ENCODE data around the gene GDF3. TPM values are rescaled to one million over a fixed set of nuclear protein-coding genes. Genes with fewer than 3 reads are reported as not detected.

The GDF3 gene
- total and polyA plus RNA-seq, 2 experiments from 2014 or later, result 15.3 to 31.7 TPM

DNA sequence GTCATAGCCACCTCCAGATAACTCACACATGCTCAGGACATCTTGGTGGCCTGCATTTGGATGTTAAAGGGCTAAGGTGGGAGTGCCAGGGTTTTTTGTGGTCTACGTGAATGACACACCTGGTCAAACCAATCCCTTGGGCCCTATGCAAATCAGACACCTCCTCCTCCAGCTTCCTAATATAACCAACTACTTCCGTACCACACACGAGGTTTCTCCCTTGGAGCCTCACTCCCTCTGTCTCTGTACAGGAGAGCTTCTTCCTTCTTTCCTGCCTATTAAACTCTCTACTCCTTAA, 49.4 kb downstream of the GDF3 start:
- H3K4me1 ChIP-seq (ENCODE audit: insufficient read depth), result peaks cover 29% of the 10 kb centered on the region
- H4K20me1 ChIP-seq (replicated peaks; ENCODE audit: insufficient read depth), result no peaks in the 10 kb centered on the region
- no peaks in the 10 kb centered on the region for H3K79me2 ChIP-seq (replicated peaks; ENCODE audit: insufficient read depth)
- Mint-ChIP-seq H3K4me1 (peaks cover 41% of the 10 kb centered on the region), H3K9me3 (no peaks in the 10 kb centered on the region), H3K27me3 (ENCODE audit: insufficient read depth, low read depth, poor library complexity) (peaks cover 3% of the 10 kb centered on the region), H3K36me3 (ENCODE audit: low read depth) (no peaks in the 10 kb centered on the region), H3K27ac (peak overlapping the region; percentile 79; the same call in 1 of the 2 replicates), H3K4me3 (no peak overlapping the region; the same call in 2 of the 3 replicates)
- H3K4me2 ChIP-seq, result peak overlapping the region; percentile 11
- peak; percentile 16; the same call in 2 of the 3 replicates for ATAC-seq
- peak; percentile 31 for DNase-seq (ENCODE audit: low spot score)
- TF ChIP-seq ZNF331 (CRISPR knock-in tag; IDR thresholded peaks at IDR 0.05; ENCODE audit: low read depth) (no peak), POLR2AphosphoS5 (IDR thresholded peaks at IDR 0.05; ENCODE audit: low read depth) (no peak), ZNF114 (CRISPR knock-in tag; IDR thresholded peaks at IDR 0.05) (no peak), NANOG (IDR thresholded peaks at IDR 0.05; ENCODE audit: borderline replicate concordance) (no peak), JUNB (IDR thresholded peaks at IDR 0.05; ENCODE audit: unreplicated experiment) (no peak), CREB1 (CRISPR knock-in tag; IDR thresholded peaks at IDR 0.05; ENCODE audit: low read depth) (no peak), STAT1 (IDR thresholded peaks at IDR 0.05; ENCODE audit: unreplicated experiment) (no peak), EZH2 (IDR thresholded peaks at IDR 0.05; ENCODE audit: low read depth, unreplicated experiment) (no peak), EZH2phosphoT487 (IDR thresholded peaks at IDR 0.05; ENCODE audit: unreplicated experiment) (no peak)
- TF ChIP-seq, protein P1, sequence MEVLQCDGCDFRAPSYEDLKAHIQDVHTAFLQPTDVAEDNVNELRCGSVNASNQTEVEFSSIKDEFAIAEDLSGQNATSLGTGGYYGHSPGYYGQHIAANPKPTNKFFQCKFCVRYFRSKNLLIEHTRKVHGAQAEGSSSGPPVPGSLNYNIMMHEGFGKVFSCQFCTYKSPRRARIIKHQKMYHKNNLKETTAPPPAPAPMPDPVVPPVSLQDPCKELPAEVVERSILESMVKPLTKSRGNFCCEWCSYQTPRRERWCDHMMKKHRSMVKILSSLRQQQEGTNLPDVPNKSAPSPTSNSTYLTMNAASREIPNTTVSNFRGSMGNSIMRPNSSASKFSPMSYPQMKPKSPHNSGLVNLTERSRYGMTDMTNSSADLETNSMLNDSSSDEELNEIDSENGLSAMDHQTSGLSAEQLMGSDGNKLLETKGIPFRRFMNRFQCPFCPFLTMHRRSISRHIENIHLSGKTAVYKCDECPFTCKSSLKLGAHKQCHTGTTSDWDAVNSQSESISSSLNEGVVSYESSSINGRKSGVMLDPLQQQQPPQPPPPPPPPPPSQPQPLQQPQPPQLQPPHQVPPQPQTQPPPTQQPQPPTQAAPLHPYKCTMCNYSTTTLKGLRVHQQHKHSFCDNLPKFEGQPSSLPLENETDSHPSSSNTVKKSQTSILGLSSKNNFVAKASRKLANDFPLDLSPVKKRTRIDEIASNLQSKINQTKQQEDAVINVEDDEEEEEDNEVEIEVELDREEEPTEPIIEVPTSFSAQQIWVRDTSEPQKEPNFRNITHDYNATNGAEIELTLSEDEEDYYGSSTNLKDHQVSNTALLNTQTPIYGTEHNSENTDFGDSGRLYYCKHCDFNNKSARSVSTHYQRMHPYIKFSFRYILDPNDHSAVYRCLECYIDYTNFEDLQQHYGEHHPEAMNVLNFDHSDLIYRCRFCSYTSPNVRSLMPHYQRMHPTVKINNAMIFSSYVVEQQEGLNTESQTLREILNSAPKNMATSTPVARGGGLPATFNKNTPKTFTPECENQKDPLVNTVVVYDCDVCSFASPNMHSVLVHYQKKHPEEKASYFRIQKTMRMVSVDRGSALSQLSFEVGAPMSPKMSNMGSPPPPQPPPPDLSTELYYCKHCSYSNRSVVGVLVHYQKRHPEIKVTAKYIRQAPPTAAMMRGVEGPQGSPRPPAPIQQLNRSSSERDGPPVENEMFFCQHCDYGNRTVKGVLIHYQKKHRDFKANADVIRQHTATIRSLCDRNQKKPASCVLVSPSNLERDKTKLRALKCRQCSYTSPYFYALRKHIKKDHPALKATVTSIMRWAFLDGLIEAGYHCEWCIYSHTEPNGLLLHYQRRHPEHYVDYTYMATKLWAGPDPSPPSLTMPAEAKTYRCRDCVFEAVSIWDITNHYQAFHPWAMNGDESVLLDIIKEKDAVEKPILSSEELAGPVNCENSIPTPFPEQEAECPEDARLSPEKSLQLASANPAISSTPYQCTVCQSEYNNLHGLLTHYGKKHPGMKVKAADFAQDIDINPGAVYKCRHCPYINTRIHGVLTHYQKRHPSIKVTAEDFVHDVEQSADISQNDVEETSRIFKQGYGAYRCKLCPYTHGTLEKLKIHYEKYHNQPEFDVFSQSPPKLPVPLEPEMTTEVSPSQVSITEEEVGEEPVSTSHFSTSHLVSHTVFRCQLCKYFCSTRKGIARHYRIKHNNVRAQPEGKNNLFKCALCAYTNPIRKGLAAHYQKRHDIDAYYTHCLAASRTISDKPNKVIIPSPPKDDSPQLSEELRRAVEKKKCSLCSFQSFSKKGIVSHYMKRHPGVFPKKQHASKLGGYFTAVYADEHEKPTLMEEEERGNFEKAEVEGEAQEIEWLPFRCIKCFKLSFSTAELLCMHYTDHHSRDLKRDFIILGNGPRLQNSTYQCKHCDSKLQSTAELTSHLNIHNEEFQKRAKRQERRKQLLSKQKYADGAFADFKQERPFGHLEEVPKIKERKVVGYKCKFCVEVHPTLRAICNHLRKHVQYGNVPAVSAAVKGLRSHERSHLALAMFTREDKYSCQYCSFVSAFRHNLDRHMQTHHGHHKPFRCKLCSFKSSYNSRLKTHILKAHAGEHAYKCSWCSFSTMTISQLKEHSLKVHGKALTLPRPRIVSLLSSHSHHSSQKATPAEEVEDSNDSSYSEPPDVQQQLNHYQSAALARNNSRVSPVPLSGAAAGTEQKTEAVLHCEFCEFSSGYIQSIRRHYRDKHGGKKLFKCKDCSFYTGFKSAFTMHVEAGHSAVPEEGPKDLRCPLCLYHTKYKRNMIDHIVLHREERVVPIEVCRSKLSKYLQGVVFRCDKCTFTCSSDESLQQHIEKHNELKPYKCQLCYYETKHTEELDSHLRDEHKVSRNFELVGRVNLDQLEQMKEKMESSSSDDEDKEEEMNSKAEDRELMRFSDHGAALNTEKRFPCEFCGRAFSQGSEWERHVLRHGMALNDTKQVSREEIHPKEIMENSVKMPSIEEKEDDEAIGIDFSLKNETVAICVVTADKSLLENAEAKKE (CRISPR knock-in tag; IDR thresholded peaks at IDR 0.05), result no peak
- TF ChIP-seq, protein P2, sequence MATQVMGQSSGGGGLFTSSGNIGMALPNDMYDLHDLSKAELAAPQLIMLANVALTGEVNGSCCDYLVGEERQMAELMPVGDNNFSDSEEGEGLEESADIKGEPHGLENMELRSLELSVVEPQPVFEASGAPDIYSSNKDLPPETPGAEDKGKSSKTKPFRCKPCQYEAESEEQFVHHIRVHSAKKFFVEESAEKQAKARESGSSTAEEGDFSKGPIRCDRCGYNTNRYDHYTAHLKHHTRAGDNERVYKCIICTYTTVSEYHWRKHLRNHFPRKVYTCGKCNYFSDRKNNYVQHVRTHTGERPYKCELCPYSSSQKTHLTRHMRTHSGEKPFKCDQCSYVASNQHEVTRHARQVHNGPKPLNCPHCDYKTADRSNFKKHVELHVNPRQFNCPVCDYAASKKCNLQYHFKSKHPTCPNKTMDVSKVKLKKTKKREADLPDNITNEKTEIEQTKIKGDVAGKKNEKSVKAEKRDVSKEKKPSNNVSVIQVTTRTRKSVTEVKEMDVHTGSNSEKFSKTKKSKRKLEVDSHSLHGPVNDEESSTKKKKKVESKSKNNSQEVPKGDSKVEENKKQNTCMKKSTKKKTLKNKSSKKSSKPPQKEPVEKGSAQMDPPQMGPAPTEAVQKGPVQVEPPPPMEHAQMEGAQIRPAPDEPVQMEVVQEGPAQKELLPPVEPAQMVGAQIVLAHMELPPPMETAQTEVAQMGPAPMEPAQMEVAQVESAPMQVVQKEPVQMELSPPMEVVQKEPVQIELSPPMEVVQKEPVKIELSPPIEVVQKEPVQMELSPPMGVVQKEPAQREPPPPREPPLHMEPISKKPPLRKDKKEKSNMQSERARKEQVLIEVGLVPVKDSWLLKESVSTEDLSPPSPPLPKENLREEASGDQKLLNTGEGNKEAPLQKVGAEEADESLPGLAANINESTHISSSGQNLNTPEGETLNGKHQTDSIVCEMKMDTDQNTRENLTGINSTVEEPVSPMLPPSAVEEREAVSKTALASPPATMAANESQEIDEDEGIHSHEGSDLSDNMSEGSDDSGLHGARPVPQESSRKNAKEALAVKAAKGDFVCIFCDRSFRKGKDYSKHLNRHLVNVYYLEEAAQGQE (IDR thresholded peaks at IDR 0.05; ENCODE audit: unreplicated experiment), result no peak
- TF ChIP-seq, protein P3, sequence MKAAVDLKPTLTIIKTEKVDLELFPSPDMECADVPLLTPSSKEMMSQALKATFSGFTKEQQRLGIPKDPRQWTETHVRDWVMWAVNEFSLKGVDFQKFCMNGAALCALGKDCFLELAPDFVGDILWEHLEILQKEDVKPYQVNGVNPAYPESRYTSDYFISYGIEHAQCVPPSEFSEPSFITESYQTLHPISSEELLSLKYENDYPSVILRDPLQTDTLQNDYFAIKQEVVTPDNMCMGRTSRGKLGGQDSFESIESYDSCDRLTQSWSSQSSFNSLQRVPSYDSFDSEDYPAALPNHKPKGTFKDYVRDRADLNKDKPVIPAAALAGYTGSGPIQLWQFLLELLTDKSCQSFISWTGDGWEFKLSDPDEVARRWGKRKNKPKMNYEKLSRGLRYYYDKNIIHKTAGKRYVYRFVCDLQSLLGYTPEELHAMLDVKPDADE (IDR thresholded peaks at IDR 0.05), result no peak
- TF ChIP-seq, protein P4, sequence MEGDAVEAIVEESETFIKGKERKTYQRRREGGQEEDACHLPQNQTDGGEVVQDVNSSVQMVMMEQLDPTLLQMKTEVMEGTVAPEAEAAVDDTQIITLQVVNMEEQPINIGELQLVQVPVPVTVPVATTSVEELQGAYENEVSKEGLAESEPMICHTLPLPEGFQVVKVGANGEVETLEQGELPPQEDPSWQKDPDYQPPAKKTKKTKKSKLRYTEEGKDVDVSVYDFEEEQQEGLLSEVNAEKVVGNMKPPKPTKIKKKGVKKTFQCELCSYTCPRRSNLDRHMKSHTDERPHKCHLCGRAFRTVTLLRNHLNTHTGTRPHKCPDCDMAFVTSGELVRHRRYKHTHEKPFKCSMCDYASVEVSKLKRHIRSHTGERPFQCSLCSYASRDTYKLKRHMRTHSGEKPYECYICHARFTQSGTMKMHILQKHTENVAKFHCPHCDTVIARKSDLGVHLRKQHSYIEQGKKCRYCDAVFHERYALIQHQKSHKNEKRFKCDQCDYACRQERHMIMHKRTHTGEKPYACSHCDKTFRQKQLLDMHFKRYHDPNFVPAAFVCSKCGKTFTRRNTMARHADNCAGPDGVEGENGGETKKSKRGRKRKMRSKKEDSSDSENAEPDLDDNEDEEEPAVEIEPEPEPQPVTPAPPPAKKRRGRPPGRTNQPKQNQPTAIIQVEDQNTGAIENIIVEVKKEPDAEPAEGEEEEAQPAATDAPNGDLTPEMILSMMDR (conservative IDR thresholded peaks at IDR 0.05; ENCODE audit: low read depth in 2 of 2), result no peak
- H3K27ac ChIP-seq (ENCODE audit: low read depth), result no peak overlapping the region
- peaks cover 9% of the 10 kb centered on the region for H3F3A ChIP-seq (replicated peaks; ENCODE audit: low read depth)
- H3K4me3 ChIP-seq, result no peak overlapping the region
- H3K27me3 ChIP-seq (ENCODE audit: insufficient read depth), result no peaks in the 10 kb centered on the region
- H2AFZ ChIP-seq, result 0 out of 2 replicates have a peak overlapping the region, but pooled peaks have one; percentile 7
- H3K36me3 ChIP-seq (ENCODE audit: insufficient read depth), result no peaks in the 10 kb centered on the region
- no peaks in the 10 kb centered on the region for H3K9me2 ChIP-seq (ENCODE audit: insufficient read depth)
